GM13977 (cell line): Measurements from ENCODE around the gene ARMH2.

Source experiments
- DNase-seq: peaks from one replicate; pipeline ENCODE4 v3.0.0; 2012; ENCODE audit warnings: low spot score
- CTCF ChIP-seq: IDR thresholded peaks from 2 replicates; pipeline ENCODE4 v1.5.1; 2012; ENCODE audit warnings: mild to moderate bottlenecking, control low read depth; ENCODE audit not compliant: insufficient read depth; ENCODE audit errors: extremely low read depth, missing control alignments
- in situ Hi-C: fragments of 300-500 bp; cut with MboI; formaldehyde crosslinking; loops from one replicate; pipeline ENCODE4 v1.12.0; 2022; ENCODE audit warnings: low sequenced_read_pairs, low pct_unique_long_range_greater_than_20kb, mixed read lengths, inconsistent platforms; ENCODE audit not compliant: unreplicated experiment

Gene ARMH2

GRCh38 chr6:24823185-24823584, 24.5 kb upstream of the ARMH2 start:
- no peak for TF ChIP-seq CTCF
- no peak for DNase-seq
- in situ Hi-C loops: no loop called here

- no peak for TF ChIP-seq CTCF
- in situ Hi-C loops: no loop called here
- no peak for DNase-seq
These were observed 24.0 kb upstream of the ARMH2 start for GRCh38 chr6:24822696-24823095.

- no peak for DNase-seq
- TF ChIP-seq CTCF: no peak
- in situ Hi-C loops: no loop called here
These were observed 23.2 kb upstream of the ARMH2 start for GRCh38 chr6:24821860-24822444.

- in situ Hi-C loops: no loop called here
- DNase-seq: no peak
- no peak for TF ChIP-seq CTCF
These were observed 19.6 kb upstream of the ARMH2 start for GRCh38 chr6:24818346-24818745.

- no peak for TF ChIP-seq CTCF
- no peak for DNase-seq
- in situ Hi-C loops: no loop called here
These were observed 11.0 kb upstream of the ARMH2 start for GRCh38 chr6:24809728-24810127.

- TF ChIP-seq CTCF: no peak
- in situ Hi-C loops: no loop called here
- DNase-seq: no peak
These were observed 8.9 kb upstream of the ARMH2 start for GRCh38 chr6:24807584-24807983.
